Superior temporal gyrus (tissue), 1 donor: Measurements from ENCODE around the gene PRPF6.
A peak's percentile ranks its signal among the peaks of the same experiment; 100 is the strongest.
"Not testable (repeated sequence)": the region's sequence is repeated elsewhere in the genome, so short reads cannot be mapped to it uniquely, and the experiment has no call there.

ENCODE experiments used
- DNase-seq: peaks from one replicate; pipeline ENCODE4 v3.0.0-alpha.2; 2016; ENCODE audit errors: extremely low spot score

PRPF6 gene

GRCh38 chr20:63972312-63973159 is 8.4 kb upstream of the PRPF6 start:
- no peak for DNase-seq

- no peak for DNase-seq
Measured at GRCh38 chr20:63973160-63973479, 7.8 kb upstream of the PRPF6 start.

GRCh38 chr20:63973636-63974401 is 7.1 kb upstream of the PRPF6 start:
- peak; percentile 88 for DNase-seq

- DNase-seq, result no peak
Measured at GRCh38 chr20:63974402-63975200, 6.3 kb upstream of the PRPF6 start.

GRCh38 chr20:63976511-63976910 is 4.4 kb upstream of the PRPF6 start:
- not testable (repeated sequence) for DNase-seq

GRCh38 chr20:63976980-63977738 is 3.8 kb upstream of the PRPF6 start:
- DNase-seq, result no peak

GRCh38 chr20:63977739-63978276 is 3.1 kb upstream of the PRPF6 start:
- DNase-seq, result no peak

GRCh38 chr20:63978319-63979228 is 2.4 kb upstream of the PRPF6 start:
- DNase-seq, result no peak

GRCh38 chr20:63979229-63979556 is 1.7 kb upstream of the PRPF6 start:
- no peak for DNase-seq

- DNase-seq, result peak; percentile 19
Measured at GRCh38 chr20:63979557-63980316, 1.2 kb upstream of the PRPF6 start, which contains the start of gene SAMD10. Gene SAMD10 (minus strand): TSS chr20:63979642. CDS start chr20:63979467, 175 bp downstream.

GRCh38 chr20:63980317-63980805 is 571 bp upstream of the PRPF6 start:
- DNase-seq, result no peak

- DNase-seq, result no peak
Measured at GRCh38 chr20:63982937-63983336, 2.0 kb downstream of the PRPF6 start.

GRCh38 chr20:64000906-64001305 is 20.0 kb downstream of the PRPF6 start:
- no peak for DNase-seq

- DNase-seq, result no peak
Measured at GRCh38 chr20:64001607-64002011, 20.7 kb downstream of the PRPF6 start.

GRCh38 chr20:64003960-64004725 is 23.2 kb downstream of the PRPF6 start:
- no peak for DNase-seq

- no peak for DNase-seq
Measured at GRCh38 chr20:64005394-64005793, 24.5 kb downstream of the PRPF6 start.

GRCh38 chr20:64006490-64006889 is 25.6 kb downstream of the PRPF6 start:
- DNase-seq, result no peak

GRCh38 chr20:64006902-64007301 is 26.0 kb downstream of the PRPF6 start:
- no peak for DNase-seq
